Measurements from ENCODE around the gene TMEM250.

Gene TMEM250

GRCh38 chr9:136093995-136094881 is 24.4 kb downstream of the TMEM250 start:
- peak; percentile 70 for DNase-seq

GRCh38 chr9:136093346-136093986 is 25.2 kb downstream of the TMEM250 start:
- no peak for DNase-seq

- no peak for DNase-seq
Measured at GRCh38 chr9:136092741-136093140, 25.9 kb downstream of the TMEM250 start.

- no peak for DNase-seq
Measured at GRCh38 chr9:136092353-136092650, 26.4 kb downstream of the TMEM250 start.

DNA sequence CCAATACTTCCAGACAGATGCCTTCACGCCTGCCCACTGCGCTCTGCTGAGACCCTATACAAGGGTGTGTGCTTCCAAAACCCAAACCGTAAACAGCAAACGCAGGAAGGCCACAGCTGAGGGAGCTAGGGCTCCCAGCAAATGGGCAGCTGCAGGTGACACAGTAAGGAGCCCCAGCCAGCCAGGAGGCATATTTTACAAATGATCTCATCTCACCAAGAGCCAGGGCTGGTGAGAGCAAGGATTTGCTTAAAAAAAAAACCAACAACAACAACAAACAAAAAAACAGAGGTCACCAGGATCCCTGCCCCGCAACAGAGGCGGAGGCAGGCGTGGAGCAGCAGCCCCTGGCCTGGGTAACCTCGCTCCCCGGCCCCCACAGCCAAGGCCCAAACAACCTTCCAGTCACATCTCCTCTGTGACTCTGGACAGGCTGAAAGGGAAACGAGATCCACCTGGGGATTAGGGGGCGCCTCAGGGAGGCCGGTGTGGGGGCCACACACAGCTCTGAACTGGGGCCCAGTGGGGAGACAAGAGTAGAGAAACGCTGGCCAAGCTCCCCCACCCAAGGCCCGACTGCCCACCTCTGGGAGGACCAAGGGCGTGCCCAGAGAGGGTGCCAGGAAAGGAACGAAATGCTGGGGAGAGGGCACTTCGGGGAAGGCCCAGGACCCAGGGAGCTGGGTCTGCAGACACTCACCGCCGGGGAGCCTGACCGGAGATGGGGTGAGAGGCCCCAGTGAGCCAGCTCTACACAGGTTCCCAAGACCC is 26.9 kb downstream of the TMEM250 start:
- DNase-seq, result peak; percentile 20

DNA sequence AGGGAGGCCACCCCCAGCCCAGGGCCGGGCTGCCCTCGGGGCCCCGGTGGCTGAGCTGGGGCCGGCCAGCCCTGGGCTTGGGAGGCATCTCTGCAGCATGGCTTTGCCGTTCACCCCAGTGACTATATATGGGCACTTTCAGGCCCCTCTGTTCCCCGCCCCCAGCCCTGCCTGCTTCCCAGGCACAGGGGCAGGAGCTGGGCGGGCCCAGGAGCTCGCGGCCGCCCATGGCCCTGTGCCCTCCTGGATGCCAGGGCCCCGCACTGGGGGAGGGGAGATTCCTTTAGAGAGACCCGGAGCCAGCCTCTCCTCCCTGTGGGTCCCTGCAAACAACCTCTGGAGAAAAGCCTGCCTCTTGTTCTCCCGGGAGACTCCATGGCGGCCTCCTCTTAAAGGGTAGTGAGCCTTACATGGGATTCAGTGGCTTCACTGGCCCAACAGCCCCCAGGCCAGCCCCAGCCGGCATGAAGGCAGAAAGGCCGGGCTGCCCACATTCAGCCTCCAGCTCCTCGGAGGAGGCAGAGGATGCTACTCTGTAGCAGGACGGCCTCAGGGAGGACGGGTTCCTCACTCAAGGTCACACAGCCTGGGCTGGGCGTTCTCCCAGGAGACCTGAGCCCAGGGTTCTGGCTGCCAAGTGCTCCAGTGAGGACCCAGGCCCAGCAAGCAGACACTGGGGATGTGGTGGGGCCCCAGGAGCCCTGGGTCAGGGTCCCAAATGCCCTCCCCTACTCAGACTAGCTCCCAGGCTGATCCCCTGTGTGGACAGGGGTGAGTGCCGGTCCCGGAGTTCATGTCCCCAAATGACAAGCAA is 27.7 kb downstream of the TMEM250 start:
- peak; percentile 20 for DNase-seq

GRCh38 chr9:136090056-136090735 is 28.5 kb downstream of the TMEM250 start:
- peak; percentile 26 for DNase-seq

- DNase-seq, result no peak
Measured at GRCh38 chr9:136089697-136090045, 29.0 kb downstream of the TMEM250 start.

GRCh38 chr9:136088939-136089696 is 29.6 kb downstream of the TMEM250 start:
- DNase-seq, result no peak

DNA sequence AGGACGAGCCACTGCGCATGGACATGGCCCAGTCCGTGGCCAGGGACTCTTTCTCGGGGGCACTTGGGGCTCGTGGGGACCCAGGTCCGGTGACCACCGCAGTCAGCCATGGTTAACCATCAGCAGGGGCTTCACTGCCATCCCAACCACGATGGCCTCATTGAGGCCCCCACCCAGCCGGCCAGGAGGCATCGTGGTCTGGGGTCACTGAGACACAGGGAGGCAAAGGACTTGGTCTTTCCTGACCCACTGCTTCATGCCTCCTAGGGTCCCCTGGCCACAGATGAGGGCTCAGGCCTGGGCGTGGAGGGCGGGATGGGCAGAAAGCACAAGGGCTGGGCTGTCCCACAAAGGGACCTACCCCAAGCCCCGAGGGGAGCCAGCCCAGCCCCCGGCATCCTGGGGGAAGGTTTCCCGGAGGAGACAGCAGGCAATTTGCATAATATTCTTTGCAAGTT is 30.2 kb downstream of the TMEM250 start:
- peak; percentile 22 for DNase-seq

- DNase-seq, result no peak
Measured at GRCh38 chr9:136087741-136088480, 30.8 kb downstream of the TMEM250 start.

DNA sequence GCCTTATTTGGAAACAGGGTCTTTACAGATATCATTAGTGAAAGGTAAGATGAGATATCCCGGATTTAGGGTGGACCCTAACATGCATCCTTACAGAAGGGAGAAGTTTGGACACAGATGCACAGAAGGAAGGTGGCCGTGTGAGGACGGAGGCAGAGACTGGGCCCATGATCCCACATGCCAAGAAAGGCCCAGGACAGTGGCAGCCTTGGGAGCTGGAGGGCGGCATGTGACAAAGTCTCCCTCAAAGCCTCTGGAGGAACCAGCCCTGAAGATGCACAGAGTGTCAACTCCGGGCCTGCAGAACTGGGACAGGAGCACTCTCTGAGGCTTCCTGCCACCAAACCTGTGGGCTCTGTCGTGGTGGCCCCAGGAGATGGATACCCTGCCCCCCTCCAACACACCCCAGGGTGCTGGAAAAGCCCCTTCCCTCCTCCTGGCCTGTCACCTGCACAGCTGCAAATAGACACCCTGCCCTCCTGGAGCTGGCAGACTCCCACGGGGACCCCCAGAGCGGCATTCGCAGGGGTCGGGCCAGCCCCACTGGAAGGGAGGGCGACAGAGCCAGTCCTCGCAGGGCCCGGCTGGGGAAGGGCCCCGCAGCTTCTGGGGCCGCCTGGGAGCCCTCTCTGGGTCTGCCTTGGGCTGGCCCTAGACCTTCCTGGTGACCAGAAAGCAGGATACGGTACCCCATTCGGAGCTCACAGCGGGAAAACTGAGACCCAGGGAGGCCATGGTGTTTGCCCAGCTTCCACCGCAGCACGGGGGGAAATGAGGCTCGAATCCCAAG is 31.5 kb downstream of the TMEM250 start:
- DNase-seq, result no peak

- DNase-seq, result no peak
Measured at GRCh38 chr9:136086213-136086881, 32.3 kb downstream of the TMEM250 start.

GRCh38 chr9:136085815-136086212 is 32.9 kb downstream of the TMEM250 start:
- no peak for DNase-seq

- DNase-seq, result no peak
Measured at GRCh38 chr9:136084063-136084944, 34.4 kb downstream of the TMEM250 start.

GRCh38 chr9:136083558-136084062 is 35.1 kb downstream of the TMEM250 start:
- DNase-seq, result no peak

- no peak for DNase-seq
Measured at GRCh38 chr9:136082496-136083361, 35.9 kb downstream of the TMEM250 start.

All from left hindlimb (tissue), 1 donor.